Endothelial cell (in vitro differentiated cells): ENCODE results near the gene DNER. TPM values are rescaled to one million over a fixed set of nuclear protein-coding genes. Genes with fewer than 3 reads are reported as not detected.

Source experiments
- DNase-seq: peaks from one replicate; pipeline ENCODE4 v3.0.0; 2021; ENCODE audit warnings: low spot score
- H3K27ac Mint-ChIP-seq: one replicate; pipeline ENCODE4 v1.8.0; 2021; ENCODE audit warnings: mixed read lengths, inconsistent platforms; ENCODE audit not compliant: unreplicated experiment
- H3K27me3 Mint-ChIP-seq: one replicate; pipeline ENCODE4 v1.8.0; 2021; ENCODE audit warnings: mild to moderate bottlenecking, moderate library complexity, mixed read lengths, inconsistent platforms; ENCODE audit not compliant: unreplicated experiment
- H3K36me3 Mint-ChIP-seq: one replicate; pipeline ENCODE4 v1.8.0; 2021; ENCODE audit warnings: mild to moderate bottlenecking, low read depth, mixed read lengths, inconsistent platforms; ENCODE audit not compliant: unreplicated experiment
- H3K4me1 Mint-ChIP-seq: one replicate; pipeline ENCODE4 v1.8.0; 2021; ENCODE audit warnings: mild to moderate bottlenecking, mixed read lengths, inconsistent platforms; ENCODE audit not compliant: unreplicated experiment
- H3K4me3 Mint-ChIP-seq: one replicate; pipeline ENCODE4 v1.8.0; 2021; ENCODE audit warnings: mild to moderate bottlenecking, mixed read lengths, inconsistent platforms; ENCODE audit not compliant: unreplicated experiment
- H3K9me3 Mint-ChIP-seq: one replicate; pipeline ENCODE4 v1.8.0; 2021; ENCODE audit warnings: mixed read lengths, inconsistent platforms; ENCODE audit not compliant: unreplicated experiment
- CTCF ChIP-seq: fragments of 200-600 bp; sonication (generic); IDR thresholded peaks from one replicate; pipeline ENCODE4 v1.5.0; 2021; ENCODE audit warnings: antibody characterized with exemption; ENCODE audit not compliant: unreplicated experiment
- total RNA-seq: library from RNA; stranded (reverse); fragmentation: NEBNext Ultra II Directional; extraction: Animal tissue kit (Norgen Biotek cat#: 25700); gene quantifications from one replicate; pipeline ENCODE4 v1.2.1, GENCODE V29; 2021; ENCODE audit not compliant: unreplicated experiment

Gene DNER
- total RNA-seq, 1 donor from 2014 or later, result 0.15 TPM

GRCh38 chr2:229388731-229389130 lies 325.6 kb downstream of the DNER start:
- Mint-ChIP-seq H3K27ac (no peak overlapping the region), H3K36me3 (no peaks in the 10 kb centered on the region), H3K27me3 (peaks cover 3% of the 10 kb centered on the region), H3K4me1 (no peaks in the 10 kb centered on the region), H3K9me3 (no peaks in the 10 kb centered on the region), H3K4me3 (no peak overlapping the region)
- no peak for TF ChIP-seq CTCF
- DNase-seq, result no peak

GRCh38 chr2:229387866-229388265 lies 326.5 kb downstream of the DNER start:
- Mint-ChIP-seq H3K36me3 (no peaks in the 10 kb centered on the region), H3K27me3 (peaks cover 3% of the 10 kb centered on the region), H3K27ac (no peak overlapping the region), H3K4me1 (no peaks in the 10 kb centered on the region), H3K4me3 (no peak overlapping the region), H3K9me3 (no peaks in the 10 kb centered on the region)
- DNase-seq, result no peak
- TF ChIP-seq CTCF, result no peak

GRCh38 chr2:229380101-229380625 lies 334.2 kb downstream of the DNER start:
- no peak overlapping the region for H3K27ac Mint-ChIP-seq
- no peak for TF ChIP-seq CTCF

GRCh38 chr2:229378386-229378785 lies 336.0 kb downstream of the DNER start:
- Mint-ChIP-seq H3K27me3 (peaks cover 2% of the 10 kb centered on the region), H3K9me3 (no peaks in the 10 kb centered on the region), H3K4me3 (no peak overlapping the region), H3K4me1 (no peaks in the 10 kb centered on the region), H3K27ac (no peak overlapping the region), H3K36me3 (no peaks in the 10 kb centered on the region)
- no peak for TF ChIP-seq CTCF
- DNase-seq, result no peak

More at GRCh38 chr2:229380101-229380625, 334.2 kb downstream of the DNER start:
- H3K36me3 Mint-ChIP-seq, result no peaks in the 10 kb centered on the region
- H3K27me3 Mint-ChIP-seq, result peaks cover 4% of the 10 kb centered on the region
- no peaks in the 10 kb centered on the region for H3K4me1 Mint-ChIP-seq
- H3K9me3 Mint-ChIP-seq, result no peaks in the 10 kb centered on the region
- no peak for DNase-seq
- no peak overlapping the region for H3K4me3 Mint-ChIP-seq

GRCh38 chr2:229376866-229377265 lies 337.5 kb downstream of the DNER start:
- no peak for TF ChIP-seq CTCF
- peaks cover 2% of the 10 kb centered on the region for H3K27me3 Mint-ChIP-seq
- H3K4me3 Mint-ChIP-seq, result no peak overlapping the region
- no peaks in the 10 kb centered on the region for H3K36me3 Mint-ChIP-seq
- no peaks in the 10 kb centered on the region for H3K4me1 Mint-ChIP-seq
- H3K27ac Mint-ChIP-seq, result no peak overlapping the region
- no peaks in the 10 kb centered on the region for H3K9me3 Mint-ChIP-seq
- DNase-seq, result no peak
